A673 (cell line): ENCODE data around the gene PRR5L. TPM values are rescaled to one million over a fixed set of nuclear protein-coding genes. Genes with fewer than 3 reads are reported as not detected.

ENCODE experiments used
- BruUV-seq: library from RNA; stranded (reverse); fragments of 400-500 nt; replicated peaks from 2 replicates; lab custom pipeline; 2021; lab: Mats Ljungman, UMichigan
- CTCF ChIA-PET: fragments of 300-600 bp; sonication (Branson Sonifier 250); formaldehyde crosslinking; loops from one replicate; lab custom pipeline; 2022; ENCODE audit warnings: antibody characterized with exemption; lab: Charles Lee
- POLR2A ChIA-PET: fragments of 300-600 bp; sonication (Branson Sonifier 250); formaldehyde crosslinking; loops from one replicate; lab custom pipeline; 2022; ENCODE audit warnings: antibody characterized with exemption; ENCODE audit not compliant: low non-redundant PET; lab: Charles Lee
- DNase-seq: peaks from one replicate; pipeline ENCODE4 v3.0.0-alpha.2; 2015; ENCODE audit warnings: low spot score
- H3K27ac ChIP-seq: fragments of 200-600 bp; sonication (generic); 2 replicates; pipeline ENCODE4 v1.5.1; 2016; ENCODE audit warnings: mixed run types, low read depth, mild to moderate bottlenecking, mixed read lengths, antibody characterized with exemption, low read length; ENCODE audit not compliant: poor library complexity, severe bottlenecking
- H3K27me3 ChIP-seq: fragments of 200-600 bp; sonication (generic); replicated peaks from 2 replicates; pipeline ENCODE4 v1.6.1; 2017; ENCODE audit warnings: mixed run types, low read depth, mild to moderate bottlenecking, mixed read lengths, antibody characterized with exemption, low read length; ENCODE audit not compliant: insufficient read depth, poor library complexity
- H3K36me3 ChIP-seq: fragments of 200-600 bp; sonication (generic); 2 replicates; pipeline ENCODE4 v1.6.1; 2016; ENCODE audit warnings: mixed run types, mild to moderate bottlenecking, mixed read lengths, antibody characterized with exemption, low read length; ENCODE audit not compliant: insufficient read depth, poor library complexity, severe bottlenecking
- H3K4me1 ChIP-seq: fragments of 200-600 bp; sonication (generic); 2 replicates; pipeline ENCODE4 v1.6.1; 2017; ENCODE audit warnings: mixed run types, mild to moderate bottlenecking, mixed read lengths, antibody characterized with exemption, low read length; ENCODE audit not compliant: insufficient read depth, poor library complexity, severe bottlenecking
- H3K4me3 ChIP-seq: fragments of 200-600 bp; sonication (generic); 2 replicates; pipeline ENCODE4 v1.5.1; 2016; ENCODE audit warnings: low read depth, mixed run types, mild to moderate bottlenecking, mixed read lengths, low read length; ENCODE audit not compliant: poor library complexity, severe bottlenecking
- H3K9me3 ChIP-seq: fragments of 200-600 bp; sonication (generic); 2 replicates; pipeline ENCODE4 v1.6.1; 2016; ENCODE audit warnings: mixed run types, low read depth, mild to moderate bottlenecking, mixed read lengths, antibody characterized with exemption, low read length; ENCODE audit not compliant: poor library complexity, severe bottlenecking
- CTCF ChIP-seq: fragments of 300-800, 200-600 bp; sonication (generic); conservative IDR thresholded peaks from 2 replicates; pipeline ENCODE4 v1.5.1; 2017; ENCODE audit warnings: low read depth, mild to moderate bottlenecking, antibody characterized with exemption, low read length, moderate library complexity, mixed read lengths
- EZH2 ChIP-seq: fragments of 200-600 bp; sonication (generic); IDR thresholded peaks from 2 replicates; pipeline ENCODE4 v1.6.1; 2017; ENCODE audit warnings: borderline replicate concordance, low read depth, mild to moderate bottlenecking, mixed read lengths, antibody characterized with exemption, low read length; ENCODE audit not compliant: poor library complexity, severe bottlenecking
- intact Hi-C: fragments of 100-400 bp; cut with micrococcal nuclease; formaldehyde crosslinking; loops from one replicate; pipeline ENCODE4 v1.10.0; 2022; ENCODE audit not compliant: unreplicated experiment
- total RNA-seq: library from RNA; stranded (reverse); gene quantifications from 2 replicates; pipeline ENCODE4 v1.2.3, GENCODE V29; 2021

Gene PRR5L
- total RNA-seq, 1 experiment from 2014 or later, result 102 TPM

GRCh38 chr11:36485298-36486002 is 189.4 kb downstream of the PRR5L start:
- POLR2A ChIA-PET, result no interaction called here
- TF ChIP-seq CTCF (no peak), EZH2 (no peak)
- BruUV-seq, result no TSS peak
- H3K36me3 ChIP-seq, result peaks cover 25% of the 10 kb centered on the region
- peak overlapping the region; percentile 4 for H3K27ac ChIP-seq
- CTCF ChIA-PET, result no interaction called here
- peaks cover 43% of the 10 kb centered on the region for H3K4me1 ChIP-seq
- no peaks in the 10 kb centered on the region for H3K9me3 ChIP-seq
- intact Hi-C loops, result loop anchor here (5.0 kb wide), 2 partner anchors 113 to 663 kb away; no protein-coding TSS in a partner anchor
- peak; percentile 90 for DNase-seq
- no peak overlapping the region for H3K4me3 ChIP-seq
- H3K27me3 ChIP-seq, result no peaks in the 10 kb centered on the region

GRCh38 chr11:36487619-36488018 is 191.5 kb downstream of the PRR5L start:
- Histone ChIP-seq H3K27me3 (no peaks in the 10 kb centered on the region), H3K9me3 (no peaks in the 10 kb centered on the region), H3K4me3 (peak overlapping the region; percentile 11), H3K27ac (peak overlapping the region; percentile 57), H3K4me1 (peaks cover 43% of the 10 kb centered on the region), H3K36me3 (peaks cover 45% of the 10 kb centered on the region)
- no peak for TF ChIP-seq CTCF
- TF ChIP-seq EZH2, result no peak
- DNase-seq, result peak; percentile 89
- CTCF ChIA-PET, result interaction anchor here (0.6 to 1.4 kb wide), 5 partner anchors 9 to 221 kb away, joined by 3 to 17 read pairs (median 4); no protein-coding TSS in a partner anchor
- POLR2A ChIA-PET, result interaction anchor here (0.7 kb wide), 1 partner anchor 620 kb away, joined by 4 read pairs; no protein-coding TSS in a partner anchor
- intact Hi-C loops, result loop anchor here (5.0 kb wide), 2 partner anchors 115 to 665 kb away; no protein-coding TSS in a partner anchor
- no TSS peak for BruUV-seq

- Histone ChIP-seq H3K36me3 (peaks cover 45% of the 10 kb centered on the region), H3K27me3 (no peaks in the 10 kb centered on the region), H3K9me3 (no peaks in the 10 kb centered on the region), H3K4me1 (peaks cover 43% of the 10 kb centered on the region), H3K4me3 (peak overlapping the region; percentile 11), H3K27ac (peak overlapping the region; percentile 57)
- intact Hi-C loops, result loop anchor here (5.0 kb wide), 2 partner anchors 116 to 666 kb away; no protein-coding TSS in a partner anchor
- no TSS peak for BruUV-seq
- POLR2A ChIA-PET, result interaction anchor here (0.5 to 0.7 kb wide), 3 partner anchors 114 to 1215 kb away, joined by 3 to 5 read pairs (median 4); no protein-coding TSS in a partner anchor
- CTCF ChIA-PET, result interaction anchor here (0.7 to 1.4 kb wide), 4 partner anchors 9 to 221 kb away, joined by 3 to 17 read pairs (median 6); no protein-coding TSS in a partner anchor
- TF ChIP-seq EZH2, result no peak
- no peak for TF ChIP-seq CTCF
- peak; percentile 82 for DNase-seq
Observed at GRCh38 chr11:36488096-36488495, 192.0 kb downstream of the PRR5L start.
